ENCODE results near the gene ENOX1.
A peak's percentile ranks its signal among the peaks of the same experiment; 100 is the strongest.
"Not testable (repeated sequence)": the region's sequence is repeated elsewhere in the genome, so short reads cannot be mapped to it uniquely, and the experiment has no call there.

Gene ENOX1

DNA sequence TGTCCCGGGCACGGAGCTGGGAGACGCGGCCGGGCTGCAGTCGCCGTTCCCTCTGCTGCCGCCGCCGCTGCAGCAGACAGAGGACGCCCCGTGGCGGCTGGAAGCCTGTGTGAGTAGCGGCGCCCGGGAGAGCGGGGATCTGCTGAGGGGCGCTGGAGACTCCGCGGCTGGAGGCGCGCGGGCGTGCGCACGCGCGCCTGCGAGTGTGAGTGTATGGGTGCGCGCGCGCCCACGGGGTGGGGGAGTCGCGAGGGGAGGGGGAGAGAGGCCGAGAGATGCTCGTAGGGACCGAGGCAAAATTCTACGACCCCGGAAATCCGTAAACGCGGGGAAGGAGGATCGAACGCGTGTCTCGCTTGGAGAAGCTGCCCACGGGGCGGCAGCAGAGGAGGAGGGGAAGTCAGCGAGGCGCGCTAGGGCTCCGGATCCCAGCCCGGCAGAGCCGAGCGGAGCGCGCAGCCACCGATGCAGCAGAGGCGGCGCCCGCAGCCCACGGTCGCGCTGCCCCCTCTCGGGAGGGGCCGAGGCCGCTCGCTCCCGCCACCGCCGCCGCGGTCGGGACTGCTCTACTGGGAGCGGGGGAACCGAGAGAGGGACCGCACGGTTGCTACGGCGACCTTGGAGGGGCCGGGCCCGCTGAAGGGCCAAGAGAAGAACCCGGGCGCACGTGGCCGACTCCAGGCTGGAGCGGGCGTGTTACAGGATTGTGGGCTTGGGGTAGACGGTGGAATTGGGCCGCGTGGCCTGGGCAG is at the start of gene ENOX1:
Gene ENOX1 (minus strand): TSS at position 207 of the 752 bp plus-strand sequence.
- DNase-seq (ENCODE audit: low read depth in 2 of 2): no peak

DNA sequence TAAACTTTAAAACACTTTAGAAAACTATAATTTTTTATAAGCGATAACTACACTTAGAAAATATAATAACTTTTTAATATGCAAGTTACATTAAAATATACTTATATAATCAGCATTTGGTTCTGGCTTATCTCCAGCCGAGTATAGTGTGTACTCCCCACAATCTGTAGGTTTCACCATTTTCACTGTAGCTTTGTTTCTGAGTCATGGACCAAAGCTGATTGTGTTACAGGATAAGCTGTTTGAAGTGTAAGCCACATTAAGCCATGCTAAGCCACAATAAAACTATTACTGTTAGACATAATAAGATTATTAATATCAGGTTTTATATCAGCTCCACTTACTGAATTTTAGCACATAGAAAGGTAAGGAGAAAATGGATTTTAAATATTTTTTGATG is 48.9 kb upstream of the ENOX1 start:
- DNase-seq (ENCODE audit: low read depth in 2 of 2): no peak

DNA sequence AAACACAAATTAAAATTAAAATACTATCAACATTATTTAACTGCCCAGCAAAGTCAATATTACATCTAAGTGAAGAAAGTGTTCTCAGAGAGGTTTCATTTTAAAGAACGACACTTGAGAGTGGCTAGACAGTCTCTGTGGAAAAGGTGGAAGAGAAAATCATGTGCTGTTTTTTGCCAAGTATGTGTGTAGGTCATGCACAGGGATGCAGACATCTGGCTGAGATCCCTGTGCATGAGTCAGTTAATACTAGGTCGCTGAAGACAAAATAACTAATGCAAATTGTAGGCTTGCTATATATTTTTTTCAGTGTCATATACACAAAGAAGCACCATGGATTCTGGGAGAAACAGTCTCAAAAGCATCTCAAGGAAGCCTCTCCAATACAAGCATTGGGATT is 44.3 kb upstream of the ENOX1 start:
- DNase-seq (ENCODE audit: low read depth in 2 of 2): no peak

DNA sequence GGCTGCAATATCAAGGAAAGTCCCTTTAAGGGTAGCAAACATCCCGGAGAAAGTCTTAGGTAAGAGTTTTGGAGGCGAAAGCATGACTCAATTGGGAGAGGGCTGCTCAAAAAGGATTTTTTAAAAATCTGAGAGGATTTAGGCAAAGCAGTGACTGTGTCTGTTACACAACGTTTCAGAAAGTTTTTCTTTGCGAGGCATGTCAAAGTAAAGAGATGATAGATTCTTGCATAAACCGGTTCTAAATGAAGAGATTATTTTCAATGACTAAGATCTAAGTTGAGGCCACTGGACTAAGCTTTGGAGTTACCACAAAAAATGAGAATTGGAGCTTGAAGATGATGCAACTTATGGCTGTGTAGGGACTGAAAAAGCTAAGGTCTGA is 43.7 kb upstream of the ENOX1 start:
- DNase-seq (ENCODE audit: low read depth in 2 of 2): no peak

DNA sequence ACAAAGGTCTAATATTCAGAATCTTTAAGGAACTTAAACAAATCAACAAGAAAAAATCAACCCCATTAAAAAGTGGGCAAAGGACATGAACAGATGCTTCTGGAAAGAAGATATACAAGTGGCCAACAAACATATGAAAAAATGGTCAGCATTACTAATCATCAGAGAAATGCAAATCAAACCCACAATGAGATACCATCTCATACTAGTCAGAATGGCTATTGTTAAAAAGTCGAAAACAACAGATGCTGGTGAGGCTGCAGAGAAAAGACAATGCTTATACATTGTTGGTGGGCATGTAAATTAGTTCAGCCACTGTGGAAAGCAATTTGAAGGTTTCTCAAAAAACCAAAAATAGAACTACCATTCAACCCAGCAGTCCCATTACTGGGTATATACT is 37.9 kb upstream of the ENOX1 start:
- DNase-seq (ENCODE audit: low read depth in 2 of 2): not testable (repeated sequence)

DNA sequence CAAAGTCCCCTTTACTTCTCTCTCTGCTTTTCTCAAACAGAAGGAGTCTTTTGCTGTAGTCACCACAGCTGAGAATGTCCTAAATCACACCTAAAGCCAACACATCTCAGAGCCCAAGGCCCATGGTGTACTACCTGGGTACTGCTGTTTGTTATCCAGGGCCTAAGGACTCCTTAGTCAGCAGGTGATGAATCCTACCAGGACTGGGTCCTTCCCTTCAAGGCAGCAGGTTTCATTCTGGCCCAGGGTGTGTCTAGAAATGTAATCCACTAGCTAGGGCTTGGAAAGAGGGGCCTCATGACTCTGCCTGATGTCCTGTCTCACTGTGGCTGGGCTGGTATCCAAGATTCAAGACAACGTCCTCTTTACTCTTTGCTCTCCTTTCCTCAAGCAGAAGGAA is 36.2 kb upstream of the ENOX1 start:
- no peak for DNase-seq (ENCODE audit: low read depth in 2 of 2)

DNA sequence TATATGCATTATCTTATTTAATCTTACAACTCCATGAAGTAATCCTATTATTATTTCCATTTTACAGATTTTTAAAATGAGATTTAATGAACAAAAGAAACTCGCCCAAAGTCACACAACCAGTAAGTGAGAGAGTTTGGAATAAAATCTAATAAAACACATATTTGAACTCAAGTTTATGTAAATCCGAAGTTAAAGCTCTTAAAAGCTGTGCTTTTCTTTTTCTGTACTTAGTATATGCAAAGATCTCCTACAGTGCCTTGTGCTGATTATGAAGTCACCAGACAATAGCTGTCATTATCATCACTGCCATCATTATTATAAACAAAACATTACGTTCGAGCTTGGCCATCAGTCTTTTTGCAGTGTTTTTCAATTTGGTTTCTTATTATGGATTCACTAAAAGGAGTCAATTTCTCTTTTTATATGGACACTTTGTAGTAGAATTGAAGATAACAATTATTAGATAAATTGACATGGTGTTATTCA is 29.7 kb upstream of the ENOX1 start:
- DNase-seq (ENCODE audit: low read depth in 2 of 2): no peak

DNA sequence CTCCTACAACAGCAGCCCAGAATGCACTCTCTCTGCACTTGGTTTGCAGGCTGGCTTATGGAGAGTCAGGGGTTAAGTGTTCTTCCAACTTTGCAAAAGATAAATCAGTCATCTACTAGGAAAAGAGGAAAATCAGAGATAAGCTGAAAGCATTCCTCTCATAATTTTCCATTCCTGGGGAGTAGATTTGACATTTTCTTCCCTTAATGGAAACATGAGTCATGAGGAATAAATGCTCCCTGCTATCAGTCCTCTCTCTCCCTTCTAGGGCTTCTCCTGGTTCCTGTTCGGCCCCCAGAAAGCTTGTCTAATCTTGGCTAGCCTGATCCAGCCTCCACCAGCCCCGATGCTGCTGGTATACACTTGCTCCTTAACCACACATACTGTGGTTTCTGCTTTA is 28.4 kb upstream of the ENOX1 start:
- no peak for DNase-seq (ENCODE audit: low read depth in 2 of 2)

DNA sequence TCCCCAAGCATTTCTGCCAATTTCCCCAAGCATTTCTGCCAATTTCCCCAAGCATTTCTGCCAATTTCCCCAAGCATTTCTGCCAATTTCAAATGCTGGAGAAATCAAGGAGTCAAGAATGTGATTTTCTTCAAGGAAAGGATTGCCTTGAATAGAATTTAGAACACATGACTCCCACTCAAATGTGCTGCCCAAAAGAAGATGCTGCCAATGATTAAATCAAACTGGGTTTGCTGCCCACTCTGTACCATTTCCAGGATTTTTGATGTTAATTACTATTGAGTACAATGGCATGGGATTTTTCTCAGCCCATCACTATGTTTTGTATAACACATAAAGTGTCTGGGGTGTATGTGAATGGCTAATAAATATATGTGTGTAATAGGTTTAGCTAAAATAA is 21.9 kb upstream of the ENOX1 start:
- DNase-seq (ENCODE audit: low read depth in 2 of 2): no peak

DNA sequence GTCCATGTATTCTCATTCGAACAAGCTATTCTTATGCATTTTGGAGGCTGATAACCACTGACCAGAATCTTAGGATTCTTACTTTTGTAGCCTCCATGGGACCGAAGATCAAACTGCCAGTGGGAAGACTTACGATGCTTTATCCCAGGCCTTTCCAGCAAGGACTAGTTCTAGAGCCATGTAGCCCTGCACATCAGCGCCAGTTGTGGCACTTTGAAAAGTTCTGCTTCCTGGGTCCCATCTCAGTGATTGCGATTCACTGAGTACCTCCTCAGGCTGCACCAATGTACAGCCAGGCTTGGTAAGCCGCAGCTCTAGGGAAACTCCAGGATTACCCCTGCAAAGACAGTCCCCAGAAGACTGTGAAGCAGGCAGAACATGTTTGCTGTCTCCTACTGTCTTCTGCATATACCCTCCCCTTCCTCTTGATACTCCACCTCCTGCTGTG is 18.9 kb upstream of the ENOX1 start:
- DNase-seq (ENCODE audit: low read depth in 2 of 2): no peak

DNA sequence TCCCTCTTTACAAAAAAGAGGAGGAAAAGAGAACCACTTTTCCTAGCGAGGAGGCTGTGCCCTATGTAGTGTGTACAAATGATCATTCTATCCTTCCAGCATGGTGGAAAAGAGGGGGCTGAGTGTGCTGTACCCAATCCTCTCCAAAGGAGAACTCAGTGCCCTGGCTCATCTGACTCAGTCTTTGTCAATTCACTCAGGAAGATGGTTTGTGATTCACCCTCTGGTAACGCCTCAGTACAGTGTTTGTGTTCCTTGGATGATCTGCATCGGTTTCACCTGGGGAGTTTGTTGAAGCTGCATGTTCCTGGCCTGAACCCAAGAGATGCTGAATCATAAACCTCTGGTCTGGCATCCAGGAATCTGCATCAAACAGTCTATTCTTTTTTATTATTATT is 18.3 kb upstream of the ENOX1 start:
- DNase-seq (ENCODE audit: low read depth in 2 of 2): no peak

DNA sequence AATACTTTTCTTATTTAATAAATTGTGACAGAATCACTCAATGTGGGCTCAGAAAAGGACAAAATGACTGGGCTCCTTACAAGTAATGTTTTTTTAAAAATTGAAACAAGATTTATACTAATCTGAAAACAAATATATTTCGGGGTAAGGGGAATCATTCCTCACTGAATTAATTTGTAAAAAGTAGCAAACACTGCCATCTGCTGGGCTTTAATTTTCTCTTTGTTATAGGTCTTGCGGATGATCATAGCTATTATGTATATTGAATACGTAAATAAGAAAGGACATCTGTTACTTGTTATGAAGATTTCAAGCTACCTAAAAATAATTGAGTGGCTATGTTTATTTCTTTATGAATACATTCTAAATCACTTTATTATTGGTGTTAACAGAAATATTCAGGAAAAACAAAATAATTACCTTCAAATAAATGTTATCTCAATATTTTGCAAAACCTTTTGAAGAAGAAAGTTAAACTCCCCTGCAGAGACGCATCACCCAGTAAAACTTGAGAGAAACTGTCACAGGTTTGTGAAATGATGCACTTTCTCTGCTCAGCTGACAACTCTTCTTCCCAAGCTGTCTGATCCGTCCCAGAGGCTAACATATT is 17.8 kb upstream of the ENOX1 start:
- DNase-seq (ENCODE audit: low read depth in 2 of 2): peak in 1 of 2 donors; percentile 22

DNA sequence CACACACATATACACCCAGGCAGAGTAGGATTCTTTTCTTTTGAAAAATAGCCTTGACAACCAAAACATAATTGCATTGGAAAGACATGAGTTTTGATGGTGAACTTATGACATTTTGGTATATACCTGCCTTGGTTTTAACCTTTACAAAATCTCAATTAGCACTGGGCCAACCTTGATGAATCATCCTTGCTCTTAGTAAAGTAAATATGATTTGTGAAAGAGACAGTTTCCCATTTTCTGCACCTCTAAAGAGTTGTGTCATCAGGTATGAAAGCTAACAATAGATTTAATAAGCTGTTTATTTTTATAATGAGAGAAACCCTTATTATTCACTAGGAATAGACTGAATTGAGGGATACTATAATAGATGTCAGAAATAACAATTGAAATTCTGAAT is 15.7 kb upstream of the ENOX1 start:
- DNase-seq (ENCODE audit: low read depth in 2 of 2): no peak

DNA sequence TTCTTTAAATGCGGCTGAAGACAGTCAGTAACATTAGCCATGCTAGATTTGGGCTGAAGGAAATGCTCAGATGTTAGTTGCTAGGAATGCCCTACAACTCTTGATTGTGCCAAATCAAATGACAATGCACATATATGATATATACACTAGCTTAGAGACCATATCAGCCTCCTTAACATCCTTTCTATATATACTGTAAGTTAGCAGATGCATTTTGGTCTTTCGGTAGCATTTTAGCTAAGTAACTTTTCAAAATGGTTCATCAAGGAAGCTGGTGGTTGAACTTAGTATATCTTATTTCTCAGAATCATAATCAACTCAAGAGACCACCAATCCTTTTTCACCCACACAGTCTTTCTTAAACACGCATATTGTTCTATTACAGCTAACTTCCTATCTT is 14.1 kb upstream of the ENOX1 start:
- DNase-seq (ENCODE audit: low read depth in 2 of 2): no peak

DNA sequence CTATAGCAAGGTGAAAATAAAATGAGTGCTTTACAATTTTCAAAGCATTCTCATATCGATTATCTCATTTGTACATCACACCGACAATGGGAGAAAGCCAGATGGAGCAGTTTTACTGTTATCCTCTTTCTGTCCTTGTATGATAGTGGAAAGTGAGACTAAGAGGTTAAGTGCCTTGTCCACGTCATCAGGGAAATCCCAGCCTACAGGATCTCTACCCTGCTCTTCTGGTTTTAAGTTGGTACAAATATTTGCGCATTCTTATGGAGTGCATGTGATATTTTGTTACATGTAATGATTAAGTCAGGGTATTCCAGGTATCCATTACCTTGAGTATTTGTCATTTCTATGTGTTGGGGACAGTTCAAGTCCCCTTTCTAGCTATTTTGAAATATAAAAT is 12.4 kb upstream of the ENOX1 start:
- DNase-seq (ENCODE audit: low read depth in 2 of 2): no peak

DNA sequence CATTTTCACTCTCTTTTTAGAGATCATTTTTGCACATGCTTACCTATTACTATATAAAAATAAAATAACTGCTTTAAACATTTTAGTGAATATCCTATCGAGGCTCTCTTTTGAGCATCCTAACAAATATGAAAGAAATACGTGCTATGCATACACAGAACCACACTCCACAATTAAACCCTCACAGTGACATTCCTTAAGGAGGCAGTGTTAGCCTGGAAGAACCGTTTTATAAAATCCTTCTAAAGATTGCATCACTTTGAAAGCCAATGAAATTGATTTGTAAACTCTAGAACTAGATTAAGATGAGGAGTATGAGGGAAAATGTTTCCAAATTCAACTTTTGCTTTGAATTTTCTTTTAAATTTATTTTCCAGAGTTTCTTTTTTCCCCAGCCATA is 11.1 kb upstream of the ENOX1 start:
- no peak for DNase-seq (ENCODE audit: low read depth in 2 of 2)

DNA sequence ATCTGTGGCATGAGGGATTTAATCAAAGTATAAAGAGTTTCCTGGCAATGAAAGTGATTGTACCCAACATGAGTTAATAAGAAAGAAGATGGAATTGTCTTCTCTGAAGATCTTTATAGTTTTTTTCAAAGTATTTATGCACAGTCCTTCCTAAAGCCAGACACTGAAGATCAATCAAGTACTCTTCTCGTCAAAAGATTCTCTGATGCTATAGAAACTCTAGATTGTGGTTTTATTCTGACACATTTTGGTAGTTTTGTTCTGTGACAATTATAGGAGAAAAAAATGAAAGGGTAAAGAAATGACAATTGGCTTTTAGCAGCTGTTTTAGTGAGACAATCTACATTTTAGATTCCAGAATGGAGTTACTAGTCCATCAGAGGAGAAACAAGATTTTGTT is 10.4 kb upstream of the ENOX1 start:
- DNase-seq (ENCODE audit: low read depth in 2 of 2): no peak

DNA sequence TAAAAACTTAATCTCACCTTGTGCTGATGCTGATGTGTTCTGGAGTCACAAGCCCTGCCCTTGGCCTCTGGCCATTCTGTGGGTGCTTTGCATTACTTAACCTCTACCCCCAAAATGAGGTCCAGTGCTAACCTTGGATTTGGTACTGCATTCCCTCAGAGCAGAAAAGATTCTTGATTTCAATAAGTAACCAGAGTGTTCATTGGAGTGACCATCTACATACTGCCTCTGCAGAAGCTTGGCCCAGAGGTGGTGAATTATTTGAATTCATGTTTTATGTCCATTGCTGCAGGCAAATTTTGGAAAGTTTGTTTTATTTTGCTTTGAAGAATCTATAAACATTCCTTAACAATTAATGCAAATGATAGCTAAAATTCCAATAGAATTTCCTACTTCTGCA is 7.6 kb upstream of the ENOX1 start:
- no peak for DNase-seq (ENCODE audit: low read depth in 2 of 2)

DNA sequence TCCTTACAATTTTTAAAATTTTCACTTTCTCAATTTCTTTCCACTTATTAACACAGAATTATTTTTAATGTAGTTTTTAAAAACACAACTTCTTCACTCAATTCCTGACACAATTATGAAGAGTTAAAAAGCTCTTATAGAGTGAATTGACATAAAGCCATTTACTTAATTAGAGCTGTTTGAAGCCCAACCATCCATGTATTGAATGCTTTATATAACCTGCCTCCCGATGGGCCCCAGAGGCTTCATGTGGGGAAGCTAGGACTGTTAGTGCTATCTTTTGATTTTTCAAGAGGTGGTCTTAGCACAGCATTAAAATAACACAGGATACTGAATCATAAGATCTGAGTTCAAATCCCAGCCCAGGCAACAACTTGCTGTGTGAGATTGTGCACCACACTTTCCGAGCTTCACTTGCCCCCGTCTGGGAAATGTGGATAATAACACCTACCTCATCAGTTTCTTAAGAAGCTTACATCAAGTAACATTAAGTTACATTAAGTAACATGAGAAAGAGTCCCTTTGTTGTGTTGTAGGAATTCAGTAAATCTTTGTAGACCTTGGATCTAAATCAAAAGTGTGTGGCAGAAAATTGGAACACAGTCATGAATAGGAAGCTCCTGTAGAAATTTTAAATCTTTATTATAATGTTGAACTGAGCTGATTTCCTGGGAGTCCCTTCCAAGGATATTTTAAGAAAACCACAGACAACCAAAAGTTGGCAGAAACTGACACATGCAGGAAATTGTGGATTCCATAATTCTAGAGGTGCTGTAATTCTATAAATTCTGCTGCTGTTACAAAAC is 5.5 kb upstream of the ENOX1 start:
- DNase-seq (ENCODE audit: low read depth in 2 of 2): no peak

DNA sequence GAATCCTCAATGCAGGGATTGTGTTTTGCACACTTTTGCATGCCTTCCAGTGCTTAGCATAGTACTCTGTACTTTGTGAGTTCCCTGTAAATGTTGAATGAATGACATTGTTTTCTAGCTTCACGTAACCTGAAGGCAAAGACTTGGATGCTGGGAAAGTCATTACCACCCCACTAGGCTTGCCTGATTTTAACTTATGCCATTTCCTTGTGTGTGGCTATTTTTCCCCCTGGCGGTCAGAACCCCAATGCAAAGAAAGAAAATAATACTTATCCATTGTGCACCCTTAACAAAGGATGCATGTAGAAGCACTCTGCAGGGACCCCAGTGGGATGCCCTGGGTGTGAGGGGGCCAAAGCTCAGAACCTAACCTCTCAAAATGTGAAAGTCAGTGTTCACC is 1.2 kb upstream of the ENOX1 start:
- no peak for DNase-seq (ENCODE audit: low read depth in 2 of 2)

DNA sequence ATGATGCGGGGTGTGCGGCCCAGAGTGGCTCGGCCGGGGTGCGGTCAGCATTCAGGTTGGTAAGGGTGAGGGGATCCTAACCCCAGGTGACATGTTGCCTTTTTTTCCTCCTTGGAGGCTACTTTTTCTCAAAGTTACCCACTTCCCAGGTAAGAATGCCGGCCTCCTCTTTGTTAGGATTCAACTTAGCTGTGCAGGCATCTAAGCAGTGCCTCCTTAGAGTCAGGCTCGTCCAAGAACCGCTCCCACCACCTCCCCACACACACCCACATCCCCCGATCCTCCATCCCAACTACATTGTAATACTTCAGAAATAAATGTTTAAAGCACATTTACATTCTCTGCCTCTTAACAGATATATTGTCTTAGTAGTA is 733 bp upstream of the ENOX1 start:
- no peak for DNase-seq (ENCODE audit: low read depth in 2 of 2)

DNA sequence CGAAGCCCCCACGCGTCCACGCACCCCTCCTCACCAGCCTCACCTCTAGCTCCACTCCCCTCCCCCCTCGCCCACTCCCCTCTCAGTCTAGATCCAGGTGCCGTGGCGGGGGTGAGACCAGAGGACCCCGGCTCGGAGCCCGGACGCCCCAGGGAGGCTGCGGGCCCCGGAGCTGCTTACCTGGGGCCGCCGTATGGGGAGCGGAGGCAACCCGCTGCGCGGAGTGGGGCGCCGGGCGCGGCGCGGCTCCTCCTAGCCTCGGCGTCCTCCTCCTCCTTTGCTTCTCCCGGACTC is 353 bp downstream of the ENOX1 start:
- DNase-seq (ENCODE audit: low read depth in 2 of 2): no peak

Measured in activated CD4-positive, alpha-beta T cell treated with anti-CD3 and anti-CD28 coated beads for 24 hours (primary cell).